ENCODE results near the gene BAG5.

GRCh38 chr14:103541709-103542604 is 20.5 kb downstream of the BAG5 start:
- no peak for TF ChIP-seq POLR2A (IDR thresholded peaks at IDR 0.05)
- peak in 1 of 7 experiments; percentile 10 for TF ChIP-seq CTCF (IDR thresholded peaks at IDR 0.05)
- TF ChIP-seq POLR2AphosphoS5 (IDR thresholded peaks at IDR 0.05), result no peak
- TF ChIP-seq EP300 (IDR thresholded peaks at IDR 0.05), result no peak

Data from stomach (tissue), 4 donors.